Caco-2 (cell line): Measurements from ENCODE around the gene RMDN3. TPM values are rescaled to one million over a fixed set of nuclear protein-coding genes. Genes with fewer than 3 reads are reported as not detected.

ENCODE experiments used
- BruUV-seq: library from RNA; stranded (reverse); fragments of 400-500 nt; replicated peaks from 2 replicates; lab custom pipeline; 2021; lab: Mats Ljungman, UMichigan
- CTCF ChIA-PET: fragments of 300-600 bp; sonication (Branson Sonifier 250); formaldehyde crosslinking; loops from one replicate; lab custom pipeline; 2022; ENCODE audit warnings: antibody characterized with exemption; lab: Charles Lee
- POLR2A ChIA-PET: fragments of 300-600 bp; sonication (Branson Sonifier 250); formaldehyde crosslinking; loops from one replicate; lab custom pipeline; 2022; ENCODE audit warnings: antibody characterized with exemption; lab: Charles Lee
- DNase-seq, 2 experiments: peaks; one replicate each; pipeline versions ENCODE4 v3.0.0 to v3.0.0-alpha.2; 2020 to 2022
- H3K27me3 ChIP-seq: replicated peaks from 2 replicates; pipeline ENCODE4 v1.6.0; 2011; ENCODE audit warnings: low read length; ENCODE audit not compliant: control insufficient read depth, insufficient read depth
- H3K36me3 ChIP-seq: 2 replicates; pipeline ENCODE4 v1.5.1; 2011; ENCODE audit warnings: low read length; ENCODE audit not compliant: control insufficient read depth, insufficient read depth
- H3K4me1 ChIP-seq: fragments of 250-450 bp; sonication (Bioruptor Pico); 2 replicates; pipeline ENCODE4 v1.5.1; 2020; ENCODE audit warnings: mild to moderate bottlenecking
- H3K4me3 ChIP-seq: 2 replicates; pipeline ENCODE4 v1.5.1; 2011; ENCODE audit warnings: low read depth, mild to moderate bottlenecking, control low read depth, low read length
- H3K9me3 ChIP-seq: fragments of 250-450 bp; sonication (Bioruptor Pico); 2 replicates; pipeline ENCODE4 v1.5.1; 2020; ENCODE audit warnings: mild to moderate bottlenecking, moderate library complexity
- H3K27ac Mint-ChIP-seq: one replicate; pipeline ENCODE4 v1.8.0; 2022; ENCODE audit warnings: mixed read lengths; ENCODE audit not compliant: unreplicated experiment
- H3K27me3 Mint-ChIP-seq: one replicate; pipeline ENCODE4 v1.8.0; 2022; ENCODE audit warnings: mixed read lengths; ENCODE audit not compliant: insufficient read depth, unreplicated experiment
- H3K36me3 Mint-ChIP-seq: one replicate; pipeline ENCODE4 v1.8.0; 2022; ENCODE audit warnings: mild to moderate bottlenecking, mixed read lengths; ENCODE audit not compliant: insufficient read depth, unreplicated experiment
- H3K4me1 Mint-ChIP-seq: one replicate; pipeline ENCODE4 v1.8.0; 2022; ENCODE audit warnings: low read depth, mixed read lengths; ENCODE audit not compliant: unreplicated experiment
- H3K4me3 Mint-ChIP-seq: one replicate; pipeline ENCODE4 v1.8.0; 2022; ENCODE audit warnings: mild to moderate bottlenecking, moderate library complexity, mixed read lengths; ENCODE audit not compliant: unreplicated experiment
- H3K9me3 Mint-ChIP-seq: one replicate; pipeline ENCODE4 v1.8.0; 2022; ENCODE audit warnings: mixed read lengths; ENCODE audit not compliant: unreplicated experiment
- CTCF ChIP-seq, 2 experiments: fragments of 200-600 bp in 1 of 2; IDR thresholded peaks; 1 replicate in 1 of 2; 2 replicates in 1 of 2; pipeline versions ENCODE4 v1.5.1 to v1.8.0; 2011 to 2022; ENCODE audit warnings: antibody characterized with exemption in 1 of 2, control low read depth in 1 of 2, inconsistent platforms in 1 of 2, low read depth in 1 of 2, low read length in 1 of 2, mild to moderate bottlenecking in 1 of 2, moderate library complexity in 1 of 2; ENCODE audit not compliant: insufficient read depth in 1 of 2, severe bottlenecking in 1 of 2, unreplicated experiment in 1 of 2
- intact Hi-C: fragments of 100-400 bp; cut with micrococcal nuclease; formaldehyde crosslinking; loops from one replicate; pipeline ENCODE4 v1.10.0; 2022; ENCODE audit not compliant: unreplicated experiment
- total RNA-seq: library from RNA; stranded (reverse); gene quantifications from 2 replicates; pipeline ENCODE4 v1.2.3, GENCODE V29; 2022

Gene RMDN3
- total RNA-seq, 1 experiment from 2014 or later = 48.0 TPM

GRCh38 chr15:40722934-40723333, 32.1 kb downstream of the RMDN3 start:
- no peaks in the 10 kb centered on the region for H3K27me3 Mint-ChIP-seq
- no peaks in the 10 kb centered on the region for H3K9me3 Mint-ChIP-seq
- ChIA-PET CTCF (interaction anchor here (0.5 kb wide), 1 partner anchor 139 kb away, joined by 7 read pairs; no protein-coding TSS in a partner anchor), POLR2A (no interaction called here)
- no peaks in the 10 kb centered on the region for H3K4me1 Mint-ChIP-seq
- no TSS peak for BruUV-seq
- peaks cover 48% of the 10 kb centered on the region for H3K36me3 Mint-ChIP-seq
- no peak overlapping the region for H3K4me3 ChIP-seq
- no peaks in the 10 kb centered on the region for H3K4me1 ChIP-seq
- H3K27ac Mint-ChIP-seq = no peak overlapping the region
- DNase-seq = no peak
- intact Hi-C loops = no loop called here
- TF ChIP-seq CTCF (IDR thresholded peaks at IDR 0.05; ENCODE audit: insufficient read depth in 1 of 2, low read depth in 1 of 2, low read length in 1 of 2, severe bottlenecking in 1 of 2, unreplicated experiment in 1 of 2) = no peak
- no peak overlapping the region for H3K4me3 Mint-ChIP-seq
- no peaks in the 10 kb centered on the region for H3K27me3 ChIP-seq
- H3K36me3 ChIP-seq = no peaks in the 10 kb centered on the region
- H3K9me3 ChIP-seq = no peaks in the 10 kb centered on the region

GRCh38 chr15:40722354-40722753, 32.7 kb downstream of the RMDN3 start:
- H3K9me3 ChIP-seq = no peaks in the 10 kb centered on the region
- no peaks in the 10 kb centered on the region for H3K9me3 Mint-ChIP-seq
- TF ChIP-seq CTCF (IDR thresholded peaks at IDR 0.05; ENCODE audit: insufficient read depth in 1 of 2, low read depth in 1 of 2, low read length in 1 of 2, severe bottlenecking in 1 of 2, unreplicated experiment in 1 of 2) = no peak
- peaks cover 48% of the 10 kb centered on the region for H3K36me3 Mint-ChIP-seq
- H3K4me1 ChIP-seq = no peaks in the 10 kb centered on the region
- ChIA-PET POLR2A (no interaction called here), CTCF (no interaction called here)
- BruUV-seq = no TSS peak
- H3K36me3 ChIP-seq = no peaks in the 10 kb centered on the region
- no peaks in the 10 kb centered on the region for H3K27me3 ChIP-seq
- no peaks in the 10 kb centered on the region for H3K4me1 Mint-ChIP-seq
- H3K4me3 ChIP-seq = no peak overlapping the region
- H3K27me3 Mint-ChIP-seq = no peaks in the 10 kb centered on the region
- H3K27ac Mint-ChIP-seq = no peak overlapping the region
- H3K4me3 Mint-ChIP-seq = no peak overlapping the region
- intact Hi-C loops = no loop called here
- no peak for DNase-seq

GRCh38 chr15:40721701-40722100, 33.4 kb downstream of the RMDN3 start:
- no peaks in the 10 kb centered on the region for H3K36me3 ChIP-seq

More at GRCh38 chr15:40721701-40722100, 33.4 kb downstream of the RMDN3 start:
- no peak overlapping the region for H3K4me3 ChIP-seq
- H3K4me1 ChIP-seq = no peaks in the 10 kb centered on the region
- BruUV-seq = no TSS peak
- H3K36me3 Mint-ChIP-seq = peaks cover 47% of the 10 kb centered on the region
- no peaks in the 10 kb centered on the region for H3K27me3 Mint-ChIP-seq
- H3K27me3 ChIP-seq = no peaks in the 10 kb centered on the region
- ChIA-PET POLR2A (interaction anchor here (0.6 kb wide), 1 partner anchor 9 kb away, joined by 4 read pairs; no protein-coding TSS in a partner anchor), CTCF (no interaction called here)
- H3K4me1 Mint-ChIP-seq = no peaks in the 10 kb centered on the region
- DNase-seq = no peak
- H3K9me3 ChIP-seq = no peaks in the 10 kb centered on the region
- no peak overlapping the region for H3K27ac Mint-ChIP-seq
- intact Hi-C loops = no loop called here
- no peak for TF ChIP-seq CTCF (IDR thresholded peaks at IDR 0.05; ENCODE audit: insufficient read depth in 1 of 2, low read depth in 1 of 2, low read length in 1 of 2, severe bottlenecking in 1 of 2, unreplicated experiment in 1 of 2)
- no peak overlapping the region for H3K4me3 Mint-ChIP-seq
- H3K9me3 Mint-ChIP-seq = no peaks in the 10 kb centered on the region
